OCI-LY3 (cell line): Measurements from ENCODE around the gene MED13.

ENCODE experiments used
- H2AFZ ChIP-seq: fragments of 200-600, 300-600 bp; shearing (Covaris generic); 2 replicates; pipeline ENCODE4 v1.6.0; 2014; ENCODE audit warnings: antibody characterized with exemption, low read depth, low read length
- H3K27ac ChIP-seq: fragments of 200-600, 300-600 bp; sonication (generic); 2 replicates; pipeline ENCODE4 v1.5.1; 2014; ENCODE audit warnings: mild to moderate bottlenecking, low read length, moderate library complexity, mixed read lengths
- H3K27me3 ChIP-seq: fragments of 200-600, 300-600 bp; sonication (generic); 2 replicates; pipeline ENCODE4 v1.6.1; 2014; ENCODE audit warnings: low read depth, low read length, mixed read lengths
- H3K36me3 ChIP-seq: fragments of 200-600, 300-600 bp; sonication (generic); replicated peaks from 2 replicates; pipeline ENCODE3; 2014; ENCODE audit warnings: low read depth, low read length, mixed read lengths
- H3K4me1 ChIP-seq: fragments of 300-600, 200-600 bp; sonication (generic); 2 replicates; pipeline ENCODE4 v1.6.1; 2014; ENCODE audit warnings: low read length, mixed read lengths
- H3K4me2 ChIP-seq: fragments of 200-600, 300-600 bp; sonication (generic); 2 replicates; pipeline ENCODE4 v1.6.1; 2014; ENCODE audit warnings: low read length, mixed read lengths
- H3K4me3 ChIP-seq: fragments of 300-600, 200-600 bp; sonication (generic); 2 replicates; pipeline ENCODE4 v1.5.1; 2014; ENCODE audit warnings: antibody characterized with exemption, mild to moderate bottlenecking, low read length, moderate library complexity
- H3K79me2 ChIP-seq: fragments of 300-600, 200-600 bp; shearing (Covaris generic); 2 replicates; pipeline ENCODE4 v1.6.1; 2014; ENCODE audit warnings: mild to moderate bottlenecking, low read length, mixed read lengths
- H3K9ac ChIP-seq: fragments of 300-600, 200-600 bp; shearing (Covaris generic); 2 replicates; pipeline ENCODE4 v1.6.0; 2014; ENCODE audit warnings: mild to moderate bottlenecking, low read length, moderate library complexity
- H3K9me3 ChIP-seq: fragments of 200-600, 300-600 bp; shearing (Covaris generic); 2 replicates; pipeline ENCODE4 v1.6.1; 2014; ENCODE audit warnings: low read length, mixed read lengths; ENCODE audit not compliant: insufficient read depth
- H4K20me1 ChIP-seq: fragments of 200-600, 300-600 bp; sonication (generic); 2 replicates; pipeline ENCODE4 v1.6.1; 2016; ENCODE audit warnings: low read length, mixed read lengths; ENCODE audit not compliant: insufficient read depth
- EZH2phosphoT487 ChIP-seq: fragments of 200-600 bp; shearing (Covaris generic); IDR thresholded peaks from 2 replicates; pipeline ENCODE4 v1.6.1; 2018; ENCODE audit warnings: antibody characterized with exemption, mixed run types, low read depth
- TF ChIP-seq, protein P1 (sequence below): fragments of 200-600, 300-600 bp; sonication (generic); IDR thresholded peaks from 2 replicates; pipeline ENCODE4 v1.5.1; 2014; ENCODE audit warnings: antibody characterized with exemption, low read length, low read depth

Gene MED13

DNA sequence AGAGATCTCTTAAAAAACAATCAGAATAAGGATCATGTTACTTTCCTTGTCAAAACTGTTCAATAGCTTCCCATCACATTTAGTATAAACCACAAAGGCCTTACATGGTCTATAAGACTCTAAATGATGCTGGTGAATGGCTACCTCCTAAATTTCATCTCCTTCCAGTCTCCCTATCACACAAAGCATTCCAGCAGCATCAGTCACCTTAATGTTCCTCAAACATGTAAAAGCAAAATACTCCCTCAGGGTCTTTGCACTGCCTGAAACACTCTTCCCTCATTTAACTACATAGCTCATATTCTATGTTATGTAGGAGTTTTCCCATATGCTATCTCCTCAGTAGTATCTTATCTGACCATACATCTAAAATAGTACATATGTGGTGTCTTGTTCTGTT lies 83.8 kb downstream of the MED13 start:
- Histone ChIP-seq H3K9ac (no peak overlapping the region), H2AFZ (no peak overlapping the region), H3K4me3 (no peak overlapping the region), H3K4me1 (no peaks in the 10 kb centered on the region), H3K27me3 (no peaks in the 10 kb centered on the region), H3K27ac (no peak overlapping the region), H3K4me2 (no peak overlapping the region), H3K79me2 (peaks cover 35% of the 10 kb centered on the region), H3K9me3 (no peaks in the 10 kb centered on the region), H4K20me1 (no peaks in the 10 kb centered on the region), H3K36me3 (peaks cover 51% of the 10 kb centered on the region)
- TF ChIP-seq, protein P1, sequence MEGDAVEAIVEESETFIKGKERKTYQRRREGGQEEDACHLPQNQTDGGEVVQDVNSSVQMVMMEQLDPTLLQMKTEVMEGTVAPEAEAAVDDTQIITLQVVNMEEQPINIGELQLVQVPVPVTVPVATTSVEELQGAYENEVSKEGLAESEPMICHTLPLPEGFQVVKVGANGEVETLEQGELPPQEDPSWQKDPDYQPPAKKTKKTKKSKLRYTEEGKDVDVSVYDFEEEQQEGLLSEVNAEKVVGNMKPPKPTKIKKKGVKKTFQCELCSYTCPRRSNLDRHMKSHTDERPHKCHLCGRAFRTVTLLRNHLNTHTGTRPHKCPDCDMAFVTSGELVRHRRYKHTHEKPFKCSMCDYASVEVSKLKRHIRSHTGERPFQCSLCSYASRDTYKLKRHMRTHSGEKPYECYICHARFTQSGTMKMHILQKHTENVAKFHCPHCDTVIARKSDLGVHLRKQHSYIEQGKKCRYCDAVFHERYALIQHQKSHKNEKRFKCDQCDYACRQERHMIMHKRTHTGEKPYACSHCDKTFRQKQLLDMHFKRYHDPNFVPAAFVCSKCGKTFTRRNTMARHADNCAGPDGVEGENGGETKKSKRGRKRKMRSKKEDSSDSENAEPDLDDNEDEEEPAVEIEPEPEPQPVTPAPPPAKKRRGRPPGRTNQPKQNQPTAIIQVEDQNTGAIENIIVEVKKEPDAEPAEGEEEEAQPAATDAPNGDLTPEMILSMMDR = no peak
- TF ChIP-seq EZH2phosphoT487 = no peak

DNA sequence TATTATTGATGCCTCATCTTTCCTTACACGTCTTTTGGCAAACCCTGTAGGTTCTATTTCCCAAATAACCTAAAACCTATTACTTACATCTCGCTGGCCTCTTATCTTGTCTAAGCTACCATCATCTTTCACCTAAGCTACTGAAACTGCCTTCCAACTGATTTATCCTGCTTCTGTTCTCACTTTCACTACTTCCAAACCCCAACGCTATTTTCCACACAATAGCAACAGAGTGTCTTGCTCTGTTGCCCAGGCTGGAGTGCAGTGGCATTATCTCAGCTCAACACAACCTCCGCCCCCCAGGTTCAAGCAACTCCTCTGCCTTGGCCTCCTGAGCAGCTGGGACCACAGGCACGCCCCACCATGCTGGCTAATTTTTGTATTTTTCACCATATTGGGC lies 84.5 kb downstream of the MED13 start:
- H2AFZ ChIP-seq = no peak overlapping the region
- no peak overlapping the region for H3K4me2 ChIP-seq
- no peaks in the 10 kb centered on the region for H3K9me3 ChIP-seq
- peaks cover 40% of the 10 kb centered on the region for H3K79me2 ChIP-seq
- H3K27ac ChIP-seq = no peak overlapping the region
- H4K20me1 ChIP-seq = peaks cover 2% of the 10 kb centered on the region; the same call in 1 of the 2 replicates
- peaks cover 3% of the 10 kb centered on the region for H3K4me1 ChIP-seq
- TF ChIP-seq, protein P1 = no peak
- TF ChIP-seq EZH2phosphoT487 = no peak
- no peak overlapping the region for H3K9ac ChIP-seq
- peaks cover 55% of the 10 kb centered on the region for H3K36me3 ChIP-seq
- no peak overlapping the region for H3K4me3 ChIP-seq
- H3K27me3 ChIP-seq = no peaks in the 10 kb centered on the region

DNA sequence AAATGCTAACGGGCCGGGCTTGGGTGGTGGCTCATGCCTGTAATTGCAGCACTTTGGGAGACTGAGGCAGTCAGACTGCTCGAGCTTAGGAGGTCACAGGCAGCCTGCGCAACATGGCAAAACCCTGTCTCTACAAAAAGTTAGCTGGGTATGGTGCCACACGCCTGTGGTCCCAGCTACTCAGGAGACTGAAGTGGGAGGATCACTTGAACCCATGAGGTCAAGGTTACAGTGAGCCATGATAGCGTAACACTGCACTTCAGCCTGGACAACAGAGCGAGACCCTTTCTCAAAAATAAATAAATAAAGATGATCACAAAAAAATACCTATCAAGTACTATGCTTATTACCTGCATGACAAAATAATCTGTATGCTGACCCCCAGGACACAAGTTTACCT lies 91.0 kb downstream of the MED13 start:
- Histone ChIP-seq H3K9ac (no peak overlapping the region), H3K4me3 (no peak overlapping the region), H3K4me2 (no peak overlapping the region), H4K20me1 (peaks cover 7% of the 10 kb centered on the region; the same call in 1 of the 2 replicates), H2AFZ (no peak overlapping the region), H3K79me2 (peaks cover 38% of the 10 kb centered on the region), H3K4me1 (peaks cover 13% of the 10 kb centered on the region), H3K27me3 (no peaks in the 10 kb centered on the region), H3K9me3 (no peaks in the 10 kb centered on the region), H3K27ac (no peak overlapping the region), H3K36me3 (peaks cover 32% of the 10 kb centered on the region)
- no peak for TF ChIP-seq EZH2phosphoT487
- TF ChIP-seq, protein P1 = no peak

DNA sequence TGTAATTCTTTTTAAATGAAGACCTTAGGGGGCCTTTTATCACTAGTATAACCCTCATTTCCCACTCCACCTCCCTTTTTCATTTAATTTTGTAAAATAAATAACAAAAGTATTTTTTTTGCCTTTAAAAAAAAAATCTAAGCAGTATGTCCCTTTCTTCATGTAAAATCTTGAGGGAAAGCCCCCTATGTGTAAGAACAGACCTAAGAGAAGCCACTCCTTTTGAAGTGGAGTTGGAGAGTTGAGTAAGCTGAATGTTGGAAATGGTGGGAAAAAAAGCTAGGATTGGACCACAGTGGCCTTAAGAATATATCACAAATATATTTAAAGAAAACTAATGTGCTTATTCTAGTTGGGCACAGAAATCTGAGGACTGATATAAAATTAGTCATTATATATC lies 92.8 kb downstream of the MED13 start:
- H4K20me1 ChIP-seq = peaks cover 7% of the 10 kb centered on the region; the same call in 1 of the 2 replicates

More for the DNA sequence above, 92.8 kb downstream of the MED13 start:
- H3K27ac ChIP-seq = no peak overlapping the region
- peaks cover 29% of the 10 kb centered on the region for H3K79me2 ChIP-seq
- no peak overlapping the region for H3K4me2 ChIP-seq
- no peak overlapping the region for H3K4me3 ChIP-seq
- no peaks in the 10 kb centered on the region for H3K9me3 ChIP-seq
- peaks cover 35% of the 10 kb centered on the region for H3K36me3 ChIP-seq
- H3K9ac ChIP-seq = no peak overlapping the region
- no peak for TF ChIP-seq EZH2phosphoT487
- TF ChIP-seq, protein P1 = no peak
- no peaks in the 10 kb centered on the region for H3K27me3 ChIP-seq
- H2AFZ ChIP-seq = no peak overlapping the region
- H3K4me1 ChIP-seq = peaks cover 13% of the 10 kb centered on the region
